ENCODE results near the gene LIN9. TPM values are rescaled to one million over a fixed set of nuclear protein-coding genes. Genes with fewer than 3 reads are reported as not detected.
A peak's percentile ranks its signal among the peaks of the same experiment; 100 is the strongest.
"Not testable (repeated sequence)": the region's sequence is repeated elsewhere in the genome, so short reads cannot be mapped to it uniquely, and the experiment has no call there.

Gene LIN9
- 7.0 TPM for total RNA-seq (ENCODE audit: insufficient read depth, low replicate concordance)

GRCh38 chr1:226308723-226309397 lies at the start of gene LIN9:
Gene LIN9 (minus strand): TSS chr1:226309164. CDS start chr1:226309139, 25 bp downstream.
- peak; percentile 92 for DNase-seq (ENCODE audit: low spot score)

GRCh38 chr1:226357416-226357815 lies 48.5 kb upstream of the LIN9 start:
- DNase-seq (ENCODE audit: low spot score): no peak

GRCh38 chr1:226355669-226356551 lies 46.9 kb upstream of the LIN9 start:
- DNase-seq (ENCODE audit: low spot score): peak; percentile 22

- no peak for DNase-seq (ENCODE audit: low spot score)
Measured at GRCh38 chr1:226355016-226355415, 46.1 kb upstream of the LIN9 start.

GRCh38 chr1:226353698-226354525 lies 44.9 kb upstream of the LIN9 start:
- DNase-seq (ENCODE audit: low spot score): no peak

- DNase-seq (ENCODE audit: low spot score): no peak
Measured at GRCh38 chr1:226351709-226352108, 42.7 kb upstream of the LIN9 start.

GRCh38 chr1:226350519-226350865 lies 41.5 kb upstream of the LIN9 start:
- DNase-seq (ENCODE audit: low spot score): no peak

GRCh38 chr1:226349801-226350518 lies 41.0 kb upstream of the LIN9 start:
- DNase-seq (ENCODE audit: low spot score): peak; percentile 31

- no peak for DNase-seq (ENCODE audit: low spot score)
Measured at GRCh38 chr1:226349081-226349480, 40.1 kb upstream of the LIN9 start.

GRCh38 chr1:226344441-226345259 lies 35.7 kb upstream of the LIN9 start:
- no peak for DNase-seq (ENCODE audit: low spot score)

GRCh38 chr1:226342656-226343055 lies 33.7 kb upstream of the LIN9 start:
- no peak for DNase-seq (ENCODE audit: low spot score)

- DNase-seq (ENCODE audit: low spot score): not testable (repeated sequence)
Measured at GRCh38 chr1:226340111-226340510, 31.1 kb upstream of the LIN9 start.

- no peak for DNase-seq (ENCODE audit: low spot score)
Measured at GRCh38 chr1:226337276-226337875, 28.4 kb upstream of the LIN9 start.

- DNase-seq (ENCODE audit: low spot score): peak; percentile 24
Measured at GRCh38 chr1:226335661-226336060, 26.7 kb upstream of the LIN9 start.

- DNase-seq (ENCODE audit: low spot score): no peak
Measured at GRCh38 chr1:226332947-226333346, 24.0 kb upstream of the LIN9 start.

- no peak for DNase-seq (ENCODE audit: low spot score)
Measured at GRCh38 chr1:226329237-226329636, 20.3 kb upstream of the LIN9 start.

GRCh38 chr1:226327761-226328162 lies 18.8 kb upstream of the LIN9 start:
- DNase-seq (ENCODE audit: low spot score): no peak

GRCh38 chr1:226325178-226325577 lies 16.2 kb upstream of the LIN9 start:
- no peak for DNase-seq (ENCODE audit: low spot score)

- DNase-seq (ENCODE audit: low spot score): no peak
Measured at GRCh38 chr1:226324479-226324878, 15.5 kb upstream of the LIN9 start.

GRCh38 chr1:226322986-226323385 lies 14.0 kb upstream of the LIN9 start:
- peak; percentile 43 for DNase-seq (ENCODE audit: low spot score)
